Measurements from ENCODE around the gene PTTG1IP. TPM values are rescaled to one million over a fixed set of nuclear protein-coding genes. Genes with fewer than 3 reads are reported as not detected.

PTTG1IP gene
- total and polyA plus RNA-seq, 2 of the 4 experiments (the other 2 are of a cell fraction), result 167 to 194 TPM

DNA sequence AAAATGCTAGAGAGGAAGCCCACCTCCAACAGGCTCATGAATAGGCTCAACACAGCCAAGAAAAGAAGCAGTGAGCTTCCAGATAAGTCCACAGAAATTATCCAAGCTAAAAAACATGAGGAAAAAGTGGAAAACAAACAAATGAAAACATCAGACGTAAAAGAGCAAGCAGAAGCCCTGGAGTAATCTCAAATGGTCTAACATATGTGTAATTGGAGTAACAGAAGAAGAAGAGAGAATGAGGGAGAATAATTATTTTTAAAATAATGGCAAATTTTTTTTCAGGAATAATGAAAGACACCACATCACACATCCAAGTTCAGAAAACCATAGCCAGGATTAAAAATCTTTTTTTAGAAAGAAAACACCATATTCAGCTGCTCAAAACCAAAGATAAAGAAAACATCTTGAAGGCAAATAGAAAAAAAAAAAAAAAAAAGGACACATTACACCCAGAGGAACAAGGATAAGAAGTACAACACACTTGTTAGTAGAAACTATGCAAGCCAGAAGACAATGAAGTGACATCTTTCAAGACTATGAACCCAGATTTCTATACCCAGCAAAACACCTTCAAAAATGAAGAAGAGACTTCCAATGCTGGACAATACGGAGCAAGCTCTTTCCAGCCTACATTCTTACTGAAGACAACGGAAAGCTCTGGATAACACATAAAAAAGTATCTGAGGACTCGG lies 45.0 kb downstream of the PTTG1IP start:
- CTCF ChIA-PET, result no interaction called here
- Histone ChIP-seq H3K4me1 (ENCODE audit: control insufficient read depth, insufficient read depth, low read length) (no peaks in the 10 kb centered on the region), H3K14ac (replicated peaks; ENCODE audit: low read depth, low read length) (no peak overlapping the region), H4K8ac (ENCODE audit: low read depth in 2 of 2, low read length in 2 of 2) (no peak overlapping the region), H3K56ac (ENCODE audit: extremely low read depth, insufficient read depth, low read length) (no peak overlapping the region), H3K9me3 (ENCODE audit: control insufficient read depth, insufficient read depth, low read length) (peaks cover 29% of the 10 kb centered on the region), H3K79me1 (ENCODE audit: low read depth in 1 of 2, low read length in 2 of 2) (no peaks in the 10 kb centered on the region), H3K4ac (ENCODE audit: low read depth, low read length) (no peak overlapping the region), H3K27ac (ENCODE audit: insufficient read depth, low read length) (no peak overlapping the region), H3K23ac (ENCODE audit: low read depth, low read length) (no peak overlapping the region), H3K18ac (ENCODE audit: low read depth, low read length) (no peak overlapping the region), H3K36me3 (ENCODE audit: control insufficient read depth, insufficient read depth, low read length) (no peaks in the 10 kb centered on the region), H3K9ac (ENCODE audit: low read depth, low read length) (no peak overlapping the region), H2BK15ac (ENCODE audit: low read depth, low read length) (no peak overlapping the region), H3K27me3 (ENCODE audit: control insufficient read depth, insufficient read depth, low read length) (peaks cover 17% of the 10 kb centered on the region), H2AFZ (replicated peaks; ENCODE audit: low read length, poor library complexity) (no peak overlapping the region), H4K91ac (ENCODE audit: insufficient read depth, low read depth, low read length) (no peak overlapping the region), H4K20me1 (ENCODE audit: insufficient read depth, low read length) (no peaks in the 10 kb centered on the region), H2AK9ac (replicated peaks; ENCODE audit: low read depth, low read length, poor library complexity) (no peak overlapping the region), H2BK20ac (ENCODE audit: low read depth, low read length) (no peak overlapping the region), H2BK120ac (ENCODE audit: low read depth, low read length) (no peak overlapping the region), H3K4me3 (ENCODE audit: insufficient read depth, low read depth, low read length) (no peak overlapping the region), H3K9me1 (ENCODE audit: insufficient read depth, low read length) (no peaks in the 10 kb centered on the region), H3K4me2 (ENCODE audit: low read depth, low read length) (no peak overlapping the region), H2BK5ac (ENCODE audit: low read depth, low read length, poor library complexity, severe bottlenecking) (no peak overlapping the region), H4K5ac (ENCODE audit: low read depth, low read length) (no peak overlapping the region), H2AK5ac (ENCODE audit: low read depth, low read length) (no peak overlapping the region)
- in situ Hi-C loops (cut with MboI; ENCODE audit: low sequenced_read_pairs), result no loop called here
- POLR2A ChIA-PET (ENCODE audit: unreplicated experiment), result no interaction called here
- TF ChIP-seq POLR2A (IDR thresholded peaks at IDR 0.05; ENCODE audit: low read depth, low read length) (no peak), RFX5 (IDR thresholded peaks at IDR 0.05; ENCODE audit: low read depth, low read length) (no peak), BHLHE40 (IDR thresholded peaks at IDR 0.05; ENCODE audit: low read depth, low read length) (no peak), FOS (IDR thresholded peaks at IDR 0.05; ENCODE audit: low read depth, low read length) (no peak)
- TF ChIP-seq, protein P1, sequence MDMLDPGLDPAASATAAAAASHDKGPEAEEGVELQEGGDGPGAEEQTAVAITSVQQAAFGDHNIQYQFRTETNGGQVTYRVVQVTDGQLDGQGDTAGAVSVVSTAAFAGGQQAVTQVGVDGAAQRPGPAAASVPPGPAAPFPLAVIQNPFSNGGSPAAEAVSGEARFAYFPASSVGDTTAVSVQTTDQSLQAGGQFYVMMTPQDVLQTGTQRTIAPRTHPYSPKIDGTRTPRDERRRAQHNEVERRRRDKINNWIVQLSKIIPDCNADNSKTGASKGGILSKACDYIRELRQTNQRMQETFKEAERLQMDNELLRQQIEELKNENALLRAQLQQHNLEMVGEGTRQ (IDR thresholded peaks at IDR 0.05; ENCODE audit: low read depth, low read length), result no peak
- TF ChIP-seq, protein P2, sequence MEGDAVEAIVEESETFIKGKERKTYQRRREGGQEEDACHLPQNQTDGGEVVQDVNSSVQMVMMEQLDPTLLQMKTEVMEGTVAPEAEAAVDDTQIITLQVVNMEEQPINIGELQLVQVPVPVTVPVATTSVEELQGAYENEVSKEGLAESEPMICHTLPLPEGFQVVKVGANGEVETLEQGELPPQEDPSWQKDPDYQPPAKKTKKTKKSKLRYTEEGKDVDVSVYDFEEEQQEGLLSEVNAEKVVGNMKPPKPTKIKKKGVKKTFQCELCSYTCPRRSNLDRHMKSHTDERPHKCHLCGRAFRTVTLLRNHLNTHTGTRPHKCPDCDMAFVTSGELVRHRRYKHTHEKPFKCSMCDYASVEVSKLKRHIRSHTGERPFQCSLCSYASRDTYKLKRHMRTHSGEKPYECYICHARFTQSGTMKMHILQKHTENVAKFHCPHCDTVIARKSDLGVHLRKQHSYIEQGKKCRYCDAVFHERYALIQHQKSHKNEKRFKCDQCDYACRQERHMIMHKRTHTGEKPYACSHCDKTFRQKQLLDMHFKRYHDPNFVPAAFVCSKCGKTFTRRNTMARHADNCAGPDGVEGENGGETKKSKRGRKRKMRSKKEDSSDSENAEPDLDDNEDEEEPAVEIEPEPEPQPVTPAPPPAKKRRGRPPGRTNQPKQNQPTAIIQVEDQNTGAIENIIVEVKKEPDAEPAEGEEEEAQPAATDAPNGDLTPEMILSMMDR (conservative IDR thresholded peaks at IDR 0.05; ENCODE audit: low read depth, low read length), result no peak
- no CpG with 5 or more reads among the region's 4 CpGs for WGBS, 2 experiments (ENCODE audit: extremely low coverage in 2 of 2, insufficient read length in 1 of 2)
- intact Hi-C loops (cut with micrococcal nuclease), result no loop called here
- BruUV-seq (replicated peaks), result no TSS peak
- DNase-seq (no peak), ATAC-seq (ENCODE audit: low read depth) (no peak)
- dilution Hi-C loops (cut with HindIII; ENCODE audit: low sequenced_read_pairs, unreplicated experiment), result no loop called here

All from IMR-90 (cell line).